H1 (cell line): ENCODE results near the gene GSTA3. TPM values are rescaled to one million over a fixed set of nuclear protein-coding genes. Genes with fewer than 3 reads are reported as not detected.

ENCODE experiments used
- CTCF ChIA-PET: fragments of 300-600 bp; sonication (Branson Sonifier 250); formaldehyde crosslinking; loops from one replicate; lab custom pipeline; 2021; ENCODE audit not compliant: partially characterized antibody; lab: Charles Lee
- POLR2A ChIA-PET: fragments of 300-600 bp; sonication (Branson Sonifier 250); formaldehyde crosslinking; loops from one replicate; lab custom pipeline; 2021; ENCODE audit warnings: inconsistent platforms; ENCODE audit not compliant: partially characterized antibody; lab: Charles Lee
- DNase-seq, 2 experiments: peaks; one replicate each; pipeline versions ENCODE4 v3.0.0 to v3.0.0-alpha.2; 2010 to 2022; ENCODE audit warnings: low spot score in 2 of 2, low read depth in 1 of 2, mixed read lengths in 1 of 2
- FAIRE-seq: peaks from 2 replicates; lab custom pipeline; 2011; peaks lifted over from hg19 to GRCh38; lab: Jason Lieb, UNC
- H2AFZ ChIP-seq: 2 replicates; pipeline ENCODE4 v1.8.1; 2012; ENCODE audit warnings: low read length, inconsistent platforms
- H2AK5ac ChIP-seq: 2 replicates; pipeline ENCODE4 v1.6.1; 2013; ENCODE audit warnings: low read depth, low read length
- H2BK120ac ChIP-seq: replicated peaks from 2 replicates; pipeline ENCODE3; 2013; ENCODE audit warnings: low read depth, low read length, inconsistent platforms
- H2BK12ac ChIP-seq: 2 replicates; pipeline ENCODE4 v1.6.1; 2013; ENCODE audit warnings: low read depth, low read length
- H2BK15ac ChIP-seq: 2 replicates; pipeline ENCODE4 v1.6.1; 2013; ENCODE audit warnings: low read length
- H2BK20ac ChIP-seq: 2 replicates; pipeline ENCODE4 v1.6.1; 2013; ENCODE audit warnings: low read length
- H2BK5ac ChIP-seq: 2 replicates; pipeline ENCODE4 v1.6.1; 2013; ENCODE audit warnings: low read depth, low read length
- H3K14ac ChIP-seq: 2 replicates; pipeline ENCODE4 v1.6.1; 2013; ENCODE audit warnings: inconsistent platforms; ENCODE audit not compliant: insufficient read length
- H3K18ac ChIP-seq: 2 replicates; pipeline ENCODE4 v1.6.1; 2013; ENCODE audit warnings: low read length; ENCODE audit errors: extremely low read depth
- H3K23ac ChIP-seq: 2 replicates; pipeline ENCODE4 v1.6.1; 2013; ENCODE audit warnings: inconsistent platforms; ENCODE audit not compliant: insufficient read length
- H3K23me2 ChIP-seq: 2 replicates; pipeline ENCODE4 v1.6.1; 2013; ENCODE audit warnings: low read depth, low read length
- H3K27ac ChIP-seq: 2 replicates; pipeline ENCODE4 v1.6.1; 2011; ENCODE audit warnings: low read depth, low read length, inconsistent platforms
- H3K27me3 ChIP-seq, 4 experiments: replicated peaks in 1 of 4; 1 replicate in 1 of 4; 2 replicates in 3 of 4; pipeline versions ENCODE4 v1.6.1 to v1.8.1; 2011 to 2013; ENCODE audit warnings: low read length in 3 of 4, mild to moderate bottlenecking in 3 of 4, inconsistent platforms in 2 of 4, mixed read lengths in 2 of 4, moderate library complexity in 1 of 4; ENCODE audit not compliant: control insufficient read depth in 3 of 4, insufficient read depth in 3 of 4; ENCODE audit errors: extremely low read depth in 1 of 4
- H3K36me3 ChIP-seq, 4 experiments: 2 replicates each; pipeline versions ENCODE4 v1.6.1 to v1.8.1; 2011 to 2013; ENCODE audit warnings: mild to moderate bottlenecking in 4 of 4, low read length in 3 of 4, moderate library complexity in 2 of 4, control low read depth in 1 of 4, inconsistent platforms in 1 of 4; ENCODE audit not compliant: insufficient read depth in 4 of 4, control insufficient read depth in 2 of 4
- H3K4ac ChIP-seq: replicated peaks from 2 replicates; pipeline ENCODE3; 2013; ENCODE audit warnings: low read length, low read depth, mixed read lengths, inconsistent platforms; ENCODE audit not compliant: insufficient read length
- H3K4me1 ChIP-seq, 4 experiments: replicated peaks in 1 of 4; 1 replicate in 1 of 4; 2 replicates in 3 of 4; pipeline versions ENCODE4 v1.6.1 to v1.8.1; 2011 to 2013; ENCODE audit warnings: low read length in 3 of 4, inconsistent platforms in 2 of 4, mixed read lengths in 1 of 4; ENCODE audit not compliant: insufficient read depth in 4 of 4, control insufficient read depth in 3 of 4
- H3K4me2 ChIP-seq, 2 experiments: 2 replicates each; pipeline versions ENCODE4 v1.6.1 to v1.8.1; 2011 to 2013; ENCODE audit warnings: low read depth in 2 of 2, low read length in 2 of 2, control low read depth in 1 of 2, inconsistent platforms in 1 of 2, mild to moderate bottlenecking in 1 of 2; ENCODE audit not compliant: insufficient read depth in 1 of 2
- H3K4me3 ChIP-seq, 4 experiments: fragments of 200-600, 300-600 bp in 1 of 4; sonication (generic), shearing (Covaris generic), sonication (Bioruptor Twin) in 1 of 4; 2 replicates each; pipeline versions ENCODE4 v1.5.1 to v1.8.1; 2011 to 2016; ENCODE audit warnings: low read length in 4 of 4, low read depth in 3 of 4, control low read depth in 2 of 4, inconsistent platforms in 2 of 4, mild to moderate bottlenecking in 2 of 4, mixed read lengths in 1 of 4, moderate library complexity in 1 of 4; ENCODE audit not compliant: insufficient read depth in 2 of 4; ENCODE audit errors: extremely low read depth in 1 of 4
- H3K56ac ChIP-seq: replicated peaks from 2 replicates; pipeline ENCODE3; 2013; ENCODE audit warnings: low read depth, mild to moderate bottlenecking, mixed read lengths, low read length, inconsistent platforms; ENCODE audit not compliant: insufficient read length
- H3K79me1 ChIP-seq: 2 replicates; pipeline ENCODE4 v1.6.1; 2013; ENCODE audit warnings: low read depth, low read length, control low read depth
- H3K79me2 ChIP-seq, 2 experiments: 2 replicates each; pipeline versions ENCODE4 v1.6.1 to v1.8.1; 2012 to 2013; ENCODE audit warnings: low read length in 2 of 2, mild to moderate bottlenecking in 2 of 2, inconsistent platforms in 1 of 2; ENCODE audit not compliant: insufficient read depth in 2 of 2, control insufficient read depth in 1 of 2
- H3K9ac ChIP-seq, 4 experiments: replicated peaks in 1 of 4; 1 replicate in 1 of 4; 2 replicates in 3 of 4; pipeline versions ENCODE4 v1.6.1 to v1.8.1; 2011 to 2013; ENCODE audit warnings: low read depth in 3 of 4, low read length in 3 of 4, control low read depth in 2 of 4, mild to moderate bottlenecking in 2 of 4, moderate library complexity in 2 of 4, inconsistent platforms in 1 of 4; ENCODE audit errors: extremely low read depth in 1 of 4
- H3K9me3 ChIP-seq, 2 experiments: 2 replicates each; pipeline versions ENCODE4 v1.6.1 to v1.8.1; 2012 to 2013; ENCODE audit warnings: mild to moderate bottlenecking in 2 of 2, moderate library complexity in 2 of 2, control low read depth in 1 of 2, inconsistent platforms in 1 of 2, low read depth in 1 of 2, low read length in 1 of 2, mixed read lengths in 1 of 2; ENCODE audit not compliant: insufficient read depth in 2 of 2
- H4K20me1 ChIP-seq, 2 experiments: replicated peaks in 1 of 2; 2 replicates each; pipeline versions ENCODE3 to v1.8.1; 2011 to 2013; ENCODE audit warnings: inconsistent platforms in 2 of 2, low read length in 2 of 2, mild to moderate bottlenecking in 1 of 2; ENCODE audit not compliant: insufficient read depth in 2 of 2, control insufficient read depth in 1 of 2
- H4K5ac ChIP-seq: 2 replicates; pipeline ENCODE4 v1.6.1; 2013; ENCODE audit warnings: low read length, low read depth, mixed read lengths, inconsistent platforms; ENCODE audit not compliant: insufficient read length
- H4K8ac ChIP-seq: 2 replicates; pipeline ENCODE4 v1.8.0; 2013; ENCODE audit warnings: mild to moderate bottlenecking, moderate library complexity, low read length, inconsistent platforms; ENCODE audit not compliant: insufficient read depth; ENCODE audit errors: extremely low read depth
- H4K91ac ChIP-seq: replicated peaks from 2 replicates; pipeline ENCODE3; 2013; ENCODE audit warnings: low read length, mixed read lengths, inconsistent platforms; ENCODE audit not compliant: insufficient read length
- TBP ChIP-seq: IDR thresholded peaks from 2 replicates; pipeline ENCODE4 v1.6.1; 2011; ENCODE audit warnings: low read depth, low read length, improper control_type of control experiment
- WGBS, 2 experiments: shearing (Covaris generic) in 1 of 2; methylation state at CpG; one replicate each; pipeline versions ENCODE4 v1.1.6 to v1.1.7; 2013 to 2015; ENCODE audit warnings: low lambda C conversion rate in 2 of 2, mixed read lengths in 2 of 2, inconsistent platforms in 1 of 2, low coverage in 1 of 2, missing lambda C conversion rate in 1 of 2; ENCODE audit not compliant: insufficient replicate concordance in 2 of 2, insufficient coverage in 1 of 2, insufficient read length in 1 of 2; ENCODE audit errors: extremely low coverage in 1 of 2, missing lambda C conversion rate in 1 of 2; 5-methylcytosine and 5-hydroxymethylcytosine counted together
- polyA plus RNA-seq, 7 experiments: library from polyadenylated mRNA; depleted of rRNA in 3 of 7; stranded (reverse) in 5 of 7; unstranded in 2 of 7; fragments of >200 nt in 5 of 7; fragments of 200-250 nt in 2 of 7; gene quantifications; 1 replicate in 5 of 7; 2 replicates in 1 of 7; 4 replicates in 1 of 7; pipeline versions ENCODE4 v1.2.1 to v1.2.3, GENCODE V29; 2011 to 2013; ENCODE audit warnings: missing spikeins in 2 of 7, mixed read lengths in 2 of 7
- total RNA-seq: library from RNA; stranded (reverse); fragmentation: NEBNext Ultra II Directional; extraction: Animal tissue kit (Norgen Biotek cat#: 25700); gene quantifications from 2 replicates; pipeline ENCODE4 v1.2.1, GENCODE V29; 2021

The GSTA3 gene
- total and polyA plus RNA-seq, 2 of the 8 experiments (the other 6 are each of a cell fraction or from before 2014, with no cell fraction given): not detected

- Histone ChIP-seq H3K18ac (no peak overlapping the region), H2BK120ac (no peak overlapping the region), H4K91ac (no peak overlapping the region), H3K4me2 (no peak overlapping the region), H3K23me2 (no peaks in the 10 kb centered on the region), H4K8ac (no peak overlapping the region), H3K4me3 (no peak overlapping the region), H3K79me2 (no peaks in the 10 kb centered on the region), H3K56ac (no peak overlapping the region), H3K9ac (no peak overlapping the region), H3K27ac (no peak overlapping the region), H3K4ac (no peak overlapping the region), H3K27me3 (no peaks in the 10 kb centered on the region), H3K23ac (no peak overlapping the region), H3K14ac (no peak overlapping the region), H3K9me3 (peaks cover 0 to 3% of the 10 kb centered on the region in 2 experiments; a peak in 1 of 4 replicates), H2BK15ac (no peak overlapping the region), H4K20me1 (no peaks in the 10 kb centered on the region), H2BK12ac (no peak overlapping the region), H2AK5ac (no peak overlapping the region), H4K5ac (no peak overlapping the region), H2BK5ac (no peak overlapping the region), H2BK20ac (no peak overlapping the region), H3K36me3 (no peaks in the 10 kb centered on the region), H3K4me1 (no peaks in the 10 kb centered on the region), H3K79me1 (no peaks in the 10 kb centered on the region), H2AFZ (no peak overlapping the region)
- POLR2A ChIA-PET: no interaction called here
- 79% methylated on average over 4 of the region's 4 CpGs; no CpG with 5 or more reads in 1 of the 2 experiments for WGBS, 2 experiments
- DNase-seq (no peak), FAIRE-seq (no peak)
- CTCF ChIA-PET: no interaction called here
- TF ChIP-seq TBP: no peak
These were observed 60.4 kb downstream of the GSTA3 start for GRCh38 chr6:52849137-52849536.
